NCI-H2081 (cell line): ENCODE results near the gene E2F4.
A peak's percentile ranks its signal among the peaks of the same experiment; 100 is the strongest.

Experiments used
- DNase-seq, 2 experiments: peaks; one replicate each; lab custom pipeline; 2025; lab: John Stamatoyannopoulos, UW

Gene E2F4

GRCh38 chr16:67173808-67174705, 17.9 kb upstream of the E2F4 start:
- peak; percentile 68 to 86 for DNase-seq

- no peak for DNase-seq
These were observed 17.2 kb upstream of the E2F4 start for GRCh38 chr16:67174706-67175231.

DNA sequence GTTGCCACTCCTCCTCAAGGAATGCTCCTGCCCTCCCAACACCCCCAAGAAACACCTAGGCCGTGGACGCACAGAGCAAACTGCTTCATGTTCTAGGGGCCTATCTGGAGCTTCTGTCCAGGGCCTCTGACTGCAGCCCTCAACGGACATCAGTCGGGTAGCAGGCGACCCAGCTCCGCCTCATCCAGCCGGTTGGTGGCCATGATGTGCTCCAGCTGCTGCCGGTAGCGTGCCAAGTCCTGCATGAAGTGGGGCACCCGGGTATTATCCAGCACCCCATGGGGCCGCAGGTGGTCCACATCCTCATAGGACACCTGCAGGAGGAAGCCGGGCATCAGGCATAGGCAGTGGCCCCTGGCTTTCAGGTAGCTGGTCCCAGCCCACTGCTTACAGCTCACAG, 15.3 kb upstream of the E2F4 start:
- peak; percentile 59 to 71 for DNase-seq

DNA sequence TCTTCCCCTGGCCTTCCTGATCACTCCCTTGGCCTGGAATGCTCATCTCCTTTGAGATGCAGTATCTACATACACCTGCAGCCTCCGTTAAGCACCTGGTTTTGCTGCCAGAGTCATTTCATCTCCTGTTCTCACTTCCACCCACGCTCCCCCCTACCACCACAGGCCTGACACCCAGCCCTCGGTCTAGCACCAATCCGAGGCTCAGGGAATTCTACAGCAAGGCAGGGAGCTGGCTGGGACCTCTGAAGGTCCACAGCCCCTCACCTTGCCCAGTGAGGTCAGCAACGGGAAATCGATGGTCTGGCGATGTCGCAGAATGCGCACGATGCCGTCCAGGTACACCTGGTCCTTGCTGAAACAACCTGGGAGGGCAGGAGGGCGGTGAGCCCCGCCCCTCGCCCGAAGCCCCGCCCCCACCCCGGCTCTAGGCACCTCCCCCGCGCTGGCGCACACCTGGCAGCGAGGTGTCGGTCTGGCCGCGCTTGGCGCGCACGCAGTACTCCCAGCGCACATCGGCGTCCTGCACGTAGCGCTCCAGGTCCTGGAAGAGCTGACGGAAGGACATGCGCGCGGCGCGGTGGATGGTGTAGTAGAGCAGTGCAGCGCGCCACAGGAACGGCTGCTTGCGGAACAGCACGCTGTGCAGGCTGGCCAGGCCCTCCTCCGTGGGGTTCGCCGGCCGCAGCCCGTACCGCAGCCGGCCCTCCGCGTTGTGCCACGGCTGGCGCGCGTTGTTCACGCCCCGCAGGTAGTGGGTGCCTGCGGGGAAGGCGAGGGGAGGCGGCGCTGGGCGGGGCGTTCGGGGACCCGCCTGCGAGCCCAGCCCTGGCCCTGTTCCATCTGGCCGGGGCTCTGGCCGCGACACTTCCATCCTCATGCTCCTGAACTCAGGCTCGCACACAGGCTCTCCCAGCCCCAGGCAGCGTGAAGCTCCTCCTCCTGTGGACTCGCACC, 13.9 kb upstream of the E2F4 start:
- DNase-seq, result peak; percentile 84 to 94

DNA sequence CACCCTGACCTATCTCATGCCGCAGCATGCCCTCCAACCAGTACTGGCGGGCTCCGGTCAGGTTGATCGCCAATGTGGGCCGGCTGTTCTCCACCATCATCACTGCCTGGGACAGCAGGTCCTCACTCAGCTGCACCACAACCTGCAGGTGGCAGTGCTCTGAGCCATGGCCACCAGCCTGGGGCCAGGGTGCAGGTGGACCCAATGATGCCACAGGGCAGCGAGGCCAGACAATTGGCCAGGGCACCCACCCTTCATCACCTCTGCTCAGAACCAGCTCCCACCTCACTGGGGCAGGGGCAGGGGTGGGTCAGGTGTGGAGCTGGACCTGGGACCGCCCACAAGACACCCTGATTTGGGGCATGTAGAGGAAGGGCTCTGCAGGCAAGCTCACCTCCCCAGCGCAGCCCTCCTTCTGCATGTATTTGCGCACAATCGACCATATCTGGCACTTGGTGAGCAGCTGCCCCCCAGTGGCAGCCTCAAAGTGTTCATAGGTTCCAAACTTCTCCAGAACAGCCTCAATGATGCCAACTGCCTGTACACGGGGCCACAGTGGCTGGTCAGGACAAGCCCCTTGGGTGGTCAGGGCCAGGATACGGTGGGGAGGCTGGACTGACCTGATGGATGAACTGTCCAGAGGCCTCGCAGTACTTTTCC, 12.4 kb upstream of the E2F4 start:
- DNase-seq, result peak in 1 of 2 experiments; percentile 25

DNA sequence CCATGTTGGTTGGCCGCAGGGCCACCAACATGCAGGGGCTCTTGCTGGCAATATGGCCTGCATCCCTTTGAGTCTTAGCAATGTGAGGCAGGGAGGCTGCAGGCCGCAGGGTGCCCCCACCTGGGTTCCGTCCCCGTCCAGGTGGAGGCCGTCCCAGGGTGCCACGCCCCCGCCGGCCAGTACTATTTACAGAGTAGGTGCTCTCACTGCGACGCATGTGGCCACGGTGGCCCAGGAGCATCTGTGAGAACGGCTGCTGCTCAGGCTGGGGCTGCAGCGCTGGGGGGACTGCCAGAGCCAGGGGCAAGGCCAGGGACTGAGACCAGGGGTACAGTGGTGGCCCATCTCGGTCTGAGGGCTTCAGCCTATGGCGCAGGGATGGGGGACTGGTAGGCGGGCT, 11.8 kb upstream of the E2F4 start:
- no peak for DNase-seq

DNA sequence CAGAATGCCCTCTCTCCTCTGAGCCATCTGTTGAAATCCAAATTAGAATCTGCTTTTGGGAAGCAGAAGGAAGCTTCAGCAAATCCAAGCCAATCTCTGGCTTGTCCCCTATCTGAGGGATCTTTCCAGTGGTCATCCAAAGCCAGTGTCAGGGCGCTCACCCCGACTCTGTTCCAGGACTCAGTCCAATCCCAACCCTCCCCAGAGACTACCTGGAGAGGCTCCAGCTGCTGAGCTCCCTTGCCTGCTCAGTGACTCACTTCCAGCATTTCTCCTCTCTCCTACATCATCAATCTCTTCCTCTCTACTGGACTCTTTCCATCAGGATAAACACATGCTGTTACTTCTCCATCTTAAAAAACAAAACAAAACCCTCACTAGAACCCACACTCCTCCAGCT, 10.6 kb upstream of the E2F4 start:
- no peak for DNase-seq

- DNase-seq, result no peak
These were observed 9.7 kb upstream of the E2F4 start for GRCh38 chr16:67182288-67182687.

DNA sequence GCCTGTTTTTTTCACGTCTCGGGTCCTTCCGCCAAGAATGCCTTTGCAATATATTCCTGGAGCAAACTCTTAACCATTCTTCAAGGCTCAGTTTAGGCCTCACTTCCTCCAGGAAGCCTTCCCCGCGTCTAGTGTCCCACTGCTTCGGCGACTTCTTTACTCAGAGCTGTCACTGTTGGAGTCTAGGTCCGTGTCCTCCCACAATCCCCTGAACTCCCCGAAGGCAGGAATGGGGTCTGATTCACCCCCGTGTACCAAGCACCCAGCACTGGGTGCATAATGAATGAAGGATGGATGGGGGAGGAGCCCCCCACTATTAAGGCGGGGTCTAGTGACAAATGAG, 8.7 kb upstream of the E2F4 start:
- DNase-seq, result no peak

DNA sequence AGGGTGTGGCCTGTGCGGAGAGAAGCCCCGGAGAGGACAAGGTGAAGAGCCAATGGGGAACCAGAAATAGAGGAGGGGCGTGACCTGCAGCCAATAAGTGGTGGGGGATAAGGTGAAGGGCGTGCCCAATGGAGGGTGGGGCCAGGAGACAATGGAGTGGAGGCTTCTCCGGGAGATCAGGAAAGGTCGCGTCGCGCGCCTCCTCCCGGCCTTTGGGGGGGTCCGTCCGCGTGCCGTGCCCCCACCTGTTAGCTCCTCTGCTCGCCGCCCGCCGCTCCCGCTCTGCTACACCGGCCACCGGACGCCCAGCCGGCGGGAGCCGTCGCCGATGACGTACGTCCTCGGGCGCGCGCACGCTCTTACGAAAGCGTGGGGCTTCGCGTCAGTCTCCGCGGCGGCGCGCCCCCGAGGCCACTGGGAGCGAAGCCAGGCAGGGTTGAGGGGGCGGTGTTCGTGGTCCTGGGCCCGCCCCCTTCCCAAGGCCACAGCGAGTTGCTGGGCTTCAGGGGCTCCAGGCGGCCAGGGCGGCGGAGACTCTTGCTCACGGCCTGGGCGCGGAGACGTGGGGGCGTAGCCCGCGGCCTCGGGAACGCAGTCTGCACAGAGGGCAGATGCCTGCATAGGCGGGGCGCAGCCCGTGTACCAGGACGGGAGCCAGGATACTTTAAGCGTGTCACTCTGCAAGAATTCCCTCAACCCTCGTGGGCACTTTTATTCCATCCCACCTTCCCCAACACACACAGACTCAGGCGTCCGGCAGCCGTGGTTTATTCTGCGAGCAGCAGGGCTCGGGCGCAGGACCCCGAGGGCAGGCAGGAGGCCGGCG, 8.1 kb upstream of the E2F4 start, which contains the start of gene MATCAP1:
TSS of gene MATCAP1 (minus strand) at position 337 of the 826 bp plus-strand sequence. CDS start 3,353 bp downstream, outside the sequence.
- DNase-seq, result peak; percentile 92 to 95

DNA sequence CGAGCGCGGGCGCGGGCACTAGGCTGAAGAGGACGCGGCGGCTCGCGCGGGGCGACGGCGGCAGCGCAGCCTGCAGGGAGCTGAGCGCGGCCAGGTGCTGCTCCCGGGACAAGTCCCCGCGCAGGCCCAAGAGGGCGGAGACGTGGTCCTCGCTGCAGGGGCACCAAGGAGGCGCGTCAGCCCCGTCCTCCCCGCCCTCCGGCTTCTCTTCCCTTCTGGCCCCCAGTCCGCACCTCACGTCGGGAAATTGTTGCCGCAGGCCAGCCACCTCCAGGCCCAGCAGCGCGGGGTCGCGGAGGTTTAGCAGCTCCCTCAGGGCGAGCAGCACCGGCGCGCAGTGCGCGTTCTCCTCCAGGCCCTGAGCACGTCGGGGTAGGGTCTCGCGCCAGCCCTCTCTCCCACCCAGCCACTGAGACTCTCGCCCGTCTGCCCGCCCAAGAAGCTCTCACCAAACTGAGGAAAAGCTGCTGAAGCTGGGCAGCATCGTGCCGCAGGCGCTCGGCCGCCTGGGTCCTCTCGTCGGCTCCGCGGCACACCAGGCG, 7.4 kb upstream of the E2F4 start:
- peak; percentile 23 to 49 for DNase-seq

GRCh38 chr16:67184995-67185650, 6.8 kb upstream of the E2F4 start:
- peak; percentile 59 to 73 for DNase-seq

GRCh38 chr16:67185651-67186134, 6.3 kb upstream of the E2F4 start:
- DNase-seq, result no peak

GRCh38 chr16:67186550-67186950, 5.4 kb upstream of the E2F4 start:
- no peak for DNase-seq

DNA sequence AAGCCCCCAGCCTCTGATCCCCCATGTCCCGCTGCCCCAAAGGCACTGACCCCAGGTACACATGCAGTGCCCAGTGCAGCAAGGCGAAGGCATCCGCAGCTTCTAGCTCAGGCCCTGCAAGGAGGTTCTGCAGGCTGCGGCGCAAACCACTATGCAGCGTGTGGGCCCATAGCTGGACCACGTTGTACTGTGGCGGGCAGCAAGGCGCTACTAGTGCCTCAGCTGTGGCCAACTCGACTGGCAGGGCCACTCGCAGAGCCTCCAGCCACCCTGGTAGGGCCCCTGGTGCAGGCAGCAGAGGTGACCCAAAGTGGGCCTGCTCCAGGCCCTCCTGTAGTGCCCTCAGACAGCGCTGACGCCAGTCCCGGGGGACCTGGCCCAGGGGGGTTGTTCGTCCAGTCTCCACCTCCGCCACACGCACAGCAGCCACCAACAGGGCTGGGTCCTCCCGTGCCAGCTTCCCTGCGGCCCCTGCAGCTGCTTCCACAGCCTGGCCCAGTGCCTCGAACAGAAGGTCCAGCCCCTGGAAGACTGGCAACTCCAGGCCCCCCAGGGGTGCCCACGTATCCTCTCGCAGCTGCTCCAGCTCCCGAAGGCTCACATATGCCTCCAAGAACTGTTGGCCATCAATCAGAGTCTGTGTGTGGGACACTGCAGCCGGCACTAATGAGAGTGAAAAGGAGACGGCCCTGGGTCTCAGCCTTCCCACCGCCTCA, 4.6 kb upstream of the E2F4 start:
- DNase-seq, result no peak

DNA sequence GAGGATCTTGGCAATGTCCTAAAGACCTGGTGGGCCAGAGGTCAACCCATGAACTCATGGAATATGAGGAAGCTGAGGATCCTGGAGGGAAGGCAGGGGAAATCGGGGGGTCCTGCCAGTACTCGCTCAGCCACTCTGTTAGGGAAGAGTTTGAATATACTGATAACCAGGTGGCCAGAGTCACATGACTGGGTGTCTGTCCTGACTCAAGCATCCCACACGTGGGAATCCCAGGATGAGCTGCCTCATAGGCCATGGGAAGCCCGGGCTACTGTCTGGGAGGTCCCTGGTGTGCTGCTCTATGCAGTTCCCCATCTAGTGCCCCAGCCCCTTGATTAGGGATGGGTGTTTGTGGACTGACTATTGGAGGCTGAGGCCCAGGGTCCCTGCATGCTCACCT, 3.6 kb upstream of the E2F4 start:
- DNase-seq, result no peak

DNA sequence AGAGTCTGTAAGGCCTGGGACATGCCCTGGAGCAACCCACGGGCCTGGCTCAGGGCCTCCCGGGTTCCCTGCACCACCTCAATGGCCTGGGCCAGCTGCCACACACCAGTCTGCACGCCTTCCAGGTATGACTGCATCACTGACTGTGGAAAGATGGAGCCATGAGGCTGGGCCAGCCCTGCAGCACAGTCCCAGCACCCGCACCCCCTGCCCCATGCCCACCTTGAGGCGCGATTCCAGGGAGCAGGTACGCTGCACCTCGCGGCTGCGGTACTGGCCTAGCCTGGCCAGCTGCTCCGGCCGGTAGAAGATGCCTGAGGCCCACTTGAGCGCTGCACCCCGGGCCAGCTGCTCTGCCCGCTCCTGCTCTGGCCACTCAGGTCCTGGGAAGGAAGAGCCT, 3.2 kb upstream of the E2F4 start:
- DNase-seq, result no peak

- no peak for DNase-seq
These were observed 1.9 kb upstream of the E2F4 start, which contains the start of gene EXOC3L1 for GRCh38 chr16:67190041-67190440. Gene EXOC3L1 (minus strand): TSS chr16:67190136. CDS start chr16:67189676, 460 bp downstream.
